HG03064 (cell line): ENCODE measurements around the gene GPR157.
"Not testable (repeated sequence)": the region's sequence is repeated elsewhere in the genome, so short reads cannot be mapped to it uniquely, and the experiment has no call there.

Source experiments
- ATAC-seq: cut with Tn5 transposase; IDR thresholded peaks from one replicate; pipeline ENCODE4 v1.9.1; 2021; ENCODE audit warnings: low read depth; ENCODE audit not compliant: unreplicated experiment

GPR157 gene

GRCh38 chr1:9120312-9120958 lies 8.5 kb downstream of the GPR157 start:
- no peak for ATAC-seq

DNA sequence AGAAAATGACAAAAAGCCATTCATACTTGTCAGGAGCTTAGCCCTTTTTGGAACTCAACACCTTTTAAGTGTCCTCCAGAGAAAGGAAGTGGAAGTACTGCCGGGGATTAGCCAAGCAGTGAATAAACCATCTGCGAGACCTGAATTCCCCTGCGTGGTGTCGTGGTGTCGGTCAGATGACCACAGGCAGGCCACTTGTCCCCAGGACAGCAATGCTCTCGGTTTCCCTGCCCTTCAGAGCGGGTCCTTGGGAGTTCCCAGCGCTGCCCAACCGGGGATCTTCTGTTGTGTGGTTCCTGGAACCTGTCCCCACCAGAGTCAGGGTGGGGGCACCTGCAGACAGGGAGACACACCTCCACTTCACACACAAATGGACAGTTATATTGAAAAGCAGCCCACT lies 9.2 kb downstream of the GPR157 start:
- no peak for ATAC-seq

DNA sequence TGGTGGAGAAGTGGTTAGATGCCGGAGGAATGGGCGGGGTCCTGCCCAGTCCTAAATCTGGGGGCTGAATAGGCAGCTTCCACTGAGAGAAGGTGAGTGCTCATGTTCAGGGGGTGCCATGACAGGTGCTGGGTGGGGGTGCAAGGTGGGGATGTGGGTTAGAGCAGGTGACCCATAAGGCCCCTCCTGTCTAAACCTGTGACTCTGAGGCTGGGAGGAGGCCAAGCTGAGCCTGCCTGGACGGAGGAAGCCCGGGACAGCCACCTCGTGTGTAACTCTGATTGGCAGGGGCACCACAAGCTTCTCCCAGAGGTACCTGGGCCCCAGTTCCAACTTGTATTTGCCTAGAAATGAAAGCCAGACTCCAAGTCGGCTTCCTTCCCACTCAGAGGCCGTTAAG lies 10.7 kb downstream of the GPR157 start:
- no peak for ATAC-seq

DNA sequence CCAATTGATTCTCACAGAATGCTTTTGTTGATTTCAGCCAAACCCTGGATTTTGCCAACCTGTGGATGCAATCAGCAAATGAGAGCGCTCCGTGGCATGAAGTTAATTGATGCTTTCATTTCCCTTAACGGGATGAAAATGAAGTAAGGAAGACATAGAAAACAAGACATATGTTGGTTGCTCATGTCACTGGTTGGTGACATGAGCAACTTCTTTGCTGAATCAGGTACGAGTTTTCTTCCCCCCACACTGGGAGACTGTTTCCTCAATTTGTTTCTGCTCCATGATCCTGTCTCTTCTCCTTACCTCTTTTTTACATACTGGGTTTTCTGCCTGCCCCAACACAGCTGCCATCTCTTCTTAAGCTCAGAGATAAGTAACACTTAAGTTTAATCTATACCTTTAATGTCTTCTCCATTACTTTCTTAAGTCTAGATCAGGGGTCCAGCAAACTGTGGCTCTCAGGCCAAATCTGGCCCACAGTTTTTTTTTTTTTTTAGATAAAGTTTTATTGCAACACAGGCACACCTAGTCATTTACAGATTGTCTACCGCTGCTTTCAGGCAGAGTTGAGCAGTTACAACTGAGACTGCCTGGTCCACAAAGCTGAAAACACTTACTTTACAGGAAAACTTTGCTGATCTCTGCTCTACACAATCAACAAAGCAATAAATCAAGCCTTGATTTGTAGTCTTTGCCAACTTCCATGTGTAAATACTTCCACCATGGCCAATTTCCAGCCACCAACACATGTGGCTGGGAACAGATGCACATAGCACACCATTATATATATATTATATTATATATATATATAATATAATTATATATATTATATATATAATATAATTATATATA lies 13.3 kb downstream of the GPR157 start:
- ATAC-seq, result no peak

DNA sequence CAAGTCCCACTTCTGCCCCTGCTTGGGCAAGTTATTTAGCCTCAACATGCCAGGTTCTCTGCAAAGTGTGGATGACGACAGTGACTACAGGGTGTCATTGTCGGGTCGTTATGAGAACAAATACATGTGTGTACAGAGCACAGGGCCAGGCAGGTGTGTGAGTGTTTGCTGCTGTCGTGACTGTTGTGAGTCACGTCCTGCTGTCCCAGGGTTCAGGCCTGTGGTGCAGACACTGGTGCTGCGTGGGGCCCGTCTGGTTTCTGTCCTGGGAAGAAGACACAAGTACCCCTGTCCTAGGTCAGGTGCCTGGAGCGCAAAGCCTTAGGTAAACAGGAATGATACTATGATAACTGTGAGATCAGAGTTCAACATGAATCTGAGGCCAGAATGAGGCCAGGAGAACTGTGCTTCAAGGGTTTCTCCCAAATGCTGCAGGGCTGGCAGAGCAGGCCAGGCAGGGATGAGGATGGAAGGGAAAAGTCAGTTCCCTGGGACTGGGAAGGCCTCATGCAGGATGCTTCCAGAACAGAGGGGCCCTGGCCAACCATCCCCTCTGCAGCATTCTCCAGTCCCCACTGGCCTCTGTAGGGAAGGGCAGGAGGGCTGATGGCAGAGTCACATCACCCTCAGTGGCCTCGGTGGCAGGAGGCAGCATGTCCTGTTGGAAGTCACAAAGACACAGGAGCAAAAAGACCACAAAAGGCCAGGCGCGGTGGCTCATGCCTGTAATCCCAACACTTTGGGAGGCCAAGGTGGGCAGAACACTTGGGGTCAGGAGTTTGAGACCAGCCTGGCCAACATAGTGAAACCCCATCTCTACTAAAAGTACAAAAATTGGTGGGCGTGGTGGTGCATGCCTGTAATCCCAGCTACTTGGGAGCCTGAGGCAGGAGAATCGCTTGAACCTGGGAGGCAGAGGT lies 15.7 kb downstream of the GPR157 start:
- ATAC-seq, result no peak

- no peak for ATAC-seq
Observed at GRCh38 chr1:9111957-9112356, 16.9 kb downstream of the GPR157 start.

- no peak for ATAC-seq
Observed at GRCh38 chr1:9111357-9111691, 17.6 kb downstream of the GPR157 start.

DNA sequence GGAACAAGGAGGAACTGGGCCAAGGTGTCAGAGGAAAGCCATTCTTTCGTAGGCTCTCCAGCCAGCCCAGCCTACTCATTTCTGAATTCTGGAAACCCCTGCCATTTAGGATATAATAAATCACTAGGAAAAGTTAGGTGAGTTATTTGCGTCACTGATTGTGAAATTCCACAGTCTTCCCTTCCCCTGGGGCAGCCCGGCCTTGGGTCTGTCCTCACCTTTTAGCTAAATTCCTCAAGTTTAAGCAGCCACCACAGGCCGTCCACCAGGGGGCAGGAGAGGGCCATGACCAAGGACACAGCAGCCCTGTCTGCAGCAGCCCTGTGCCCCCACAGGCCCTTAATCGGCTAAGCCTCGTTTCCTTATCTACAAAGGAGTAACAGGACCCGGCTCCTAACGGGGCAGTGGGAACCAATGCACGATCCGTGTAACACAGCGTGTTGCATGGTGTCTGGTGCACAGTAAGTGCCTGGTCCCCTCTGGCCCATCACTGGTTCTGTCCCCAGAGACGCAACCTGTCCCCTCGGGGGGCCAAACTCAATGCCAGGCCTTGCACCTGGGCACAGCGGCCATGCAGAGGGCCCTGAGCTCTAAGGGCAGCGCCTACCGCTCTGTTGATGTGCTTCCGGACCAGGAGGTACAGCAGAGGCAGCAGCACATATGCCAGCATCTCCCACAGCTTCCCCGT lies 18.1 kb downstream of the GPR157 start:
- ATAC-seq, result no peak

DNA sequence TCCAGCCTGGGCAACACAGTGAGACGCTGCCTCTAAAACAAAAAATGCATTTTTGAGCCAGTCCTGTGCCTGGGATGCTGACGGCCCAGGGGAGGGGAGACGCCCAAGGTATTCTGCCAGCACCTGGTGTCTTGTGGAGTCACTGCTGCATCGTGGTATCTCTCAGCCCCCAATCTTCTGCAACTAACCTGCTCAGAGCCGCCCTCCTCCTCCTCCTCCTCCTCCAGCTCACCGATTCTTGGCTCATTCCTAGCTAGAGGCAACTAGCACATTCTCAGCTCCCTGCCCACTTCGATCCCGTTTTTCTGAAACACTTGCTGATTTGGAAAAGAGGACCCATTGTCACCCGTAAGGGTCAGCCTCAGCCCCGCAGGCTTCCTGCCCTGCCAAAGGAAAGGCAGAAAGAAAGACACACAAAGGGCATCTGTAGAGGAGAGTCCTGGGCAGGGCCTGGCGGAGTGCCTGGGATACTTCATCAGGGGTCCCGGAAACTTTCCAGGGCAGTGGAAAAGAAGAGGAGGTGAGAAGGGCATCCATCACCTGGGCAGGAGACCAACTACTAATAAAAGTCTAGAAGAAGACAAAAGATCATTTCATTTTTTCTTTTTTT lies 20.7 kb downstream of the GPR157 start:
- ATAC-seq, result no peak

DNA sequence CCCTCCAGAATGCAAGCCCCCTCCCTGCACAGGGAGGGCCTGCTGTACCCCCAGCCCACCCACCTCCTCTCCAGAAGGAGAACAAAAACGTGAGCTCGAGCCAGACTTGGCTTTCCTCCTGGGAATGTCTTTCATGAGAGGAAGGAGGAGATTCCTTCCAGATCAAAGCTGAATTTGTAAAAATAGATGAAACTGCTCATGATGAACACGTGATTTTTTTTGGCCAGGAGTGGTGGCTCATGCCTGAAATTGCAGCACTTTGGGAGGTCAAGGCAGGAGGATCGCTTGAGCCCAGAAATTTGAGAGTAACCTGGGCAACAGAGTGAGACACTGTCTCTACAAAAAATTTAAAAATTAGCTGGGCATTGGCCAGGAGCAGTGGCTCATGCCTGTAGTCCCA lies 21.8 kb downstream of the GPR157 start:
- no peak for ATAC-seq

DNA sequence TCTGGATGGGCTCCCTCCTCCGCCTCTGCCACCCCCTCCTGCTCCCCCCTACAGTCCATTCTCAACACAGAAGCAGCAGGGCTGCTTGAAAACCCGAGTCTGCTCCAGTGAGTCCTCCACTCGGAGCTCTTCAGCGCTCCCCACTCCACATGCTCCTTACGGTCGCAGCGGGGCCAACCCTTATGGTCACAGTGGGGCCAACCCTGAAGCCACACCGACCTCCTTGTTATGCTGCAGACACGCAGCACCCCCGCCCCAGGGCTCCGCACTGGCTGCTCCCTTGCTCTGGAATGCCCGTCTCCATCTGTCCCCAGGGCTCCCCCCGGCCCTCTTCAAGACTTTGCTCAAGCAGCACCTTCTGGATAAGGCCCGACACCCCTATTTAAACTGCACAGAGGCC lies 22.6 kb downstream of the GPR157 start:
- ATAC-seq, result no peak

- no peak for ATAC-seq
Observed at GRCh38 chr1:9105336-9105867, 23.5 kb downstream of the GPR157 start.

GRCh38 chr1:9101510-9102146 lies 27.3 kb downstream of the GPR157 start:
- ATAC-seq, result no peak

GRCh38 chr1:9100471-9101043 lies 28.3 kb downstream of the GPR157 start:
- no peak for ATAC-seq

- no peak for ATAC-seq
Observed at GRCh38 chr1:9099555-9099954, 29.3 kb downstream of the GPR157 start.

GRCh38 chr1:9097947-9098705 lies 30.8 kb downstream of the GPR157 start:
- no peak for ATAC-seq

GRCh38 chr1:9095818-9096217 lies 33.1 kb downstream of the GPR157 start:
- no peak for ATAC-seq

DNA sequence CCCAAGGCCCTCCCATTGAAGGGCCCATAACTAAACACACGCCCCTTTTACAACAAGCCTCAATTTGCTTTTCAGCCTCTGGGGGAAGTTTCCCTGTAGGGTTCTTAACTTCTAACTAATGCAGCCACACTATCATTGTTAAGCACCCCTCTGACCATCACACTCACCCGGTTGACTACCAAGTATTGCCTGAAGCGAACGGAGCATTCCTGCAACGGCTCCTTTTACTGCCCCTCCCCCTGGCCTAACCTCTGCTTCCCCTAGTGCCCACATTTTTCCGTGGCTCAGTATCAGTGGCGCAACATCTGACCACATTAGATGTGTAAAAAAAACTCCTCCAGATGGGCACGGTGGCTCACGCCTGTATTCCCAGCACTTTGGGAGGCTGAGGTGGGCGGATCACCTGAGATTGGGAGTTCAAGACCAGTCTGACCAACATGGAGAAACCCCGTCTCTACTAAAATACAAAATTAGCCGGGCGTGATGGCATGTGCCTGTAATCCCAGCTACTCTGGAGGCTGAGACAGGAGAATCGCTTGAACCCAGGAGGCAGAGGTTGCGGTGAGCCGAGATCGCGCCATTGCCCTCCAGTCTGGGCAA lies 34.8 kb downstream of the GPR157 start:
- not testable (repeated sequence) for ATAC-seq
